Measurements from ENCODE around the gene MEOX1. TPM values are rescaled to one million over a fixed set of nuclear protein-coding genes. Genes with fewer than 3 reads are reported as not detected.

Gene MEOX1
- total RNA-seq, 4 donors from 2014 or later, result 0.54 to 3.3 (median 1.7) TPM

DNA sequence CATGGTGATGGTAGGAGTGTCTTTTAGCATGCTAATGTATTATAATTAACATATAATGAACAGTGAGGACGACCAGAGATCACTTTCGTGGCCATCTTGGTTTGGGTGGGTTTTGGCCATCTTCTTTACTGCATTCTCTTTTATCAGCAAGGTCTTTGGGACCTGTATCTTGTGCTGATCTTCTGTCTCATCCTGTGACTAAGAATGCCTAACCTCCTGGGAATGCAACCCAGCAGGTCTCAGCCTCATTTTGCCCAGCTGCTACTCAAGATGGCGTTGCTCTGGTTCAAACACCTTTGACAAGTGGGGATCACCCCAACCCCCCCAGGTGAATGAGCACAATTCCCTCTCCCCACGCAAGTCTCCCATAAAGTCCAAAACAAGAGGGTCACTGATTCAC, 66.3 kb downstream of the MEOX1 start:
- no peak for DNase-seq

GRCh38 chr17:43591779-43592562, 69.8 kb downstream of the MEOX1 start:
- TF ChIP-seq POLR2A (IDR thresholded peaks at IDR 0.05), result no peak
- TF ChIP-seq, protein P1, sequence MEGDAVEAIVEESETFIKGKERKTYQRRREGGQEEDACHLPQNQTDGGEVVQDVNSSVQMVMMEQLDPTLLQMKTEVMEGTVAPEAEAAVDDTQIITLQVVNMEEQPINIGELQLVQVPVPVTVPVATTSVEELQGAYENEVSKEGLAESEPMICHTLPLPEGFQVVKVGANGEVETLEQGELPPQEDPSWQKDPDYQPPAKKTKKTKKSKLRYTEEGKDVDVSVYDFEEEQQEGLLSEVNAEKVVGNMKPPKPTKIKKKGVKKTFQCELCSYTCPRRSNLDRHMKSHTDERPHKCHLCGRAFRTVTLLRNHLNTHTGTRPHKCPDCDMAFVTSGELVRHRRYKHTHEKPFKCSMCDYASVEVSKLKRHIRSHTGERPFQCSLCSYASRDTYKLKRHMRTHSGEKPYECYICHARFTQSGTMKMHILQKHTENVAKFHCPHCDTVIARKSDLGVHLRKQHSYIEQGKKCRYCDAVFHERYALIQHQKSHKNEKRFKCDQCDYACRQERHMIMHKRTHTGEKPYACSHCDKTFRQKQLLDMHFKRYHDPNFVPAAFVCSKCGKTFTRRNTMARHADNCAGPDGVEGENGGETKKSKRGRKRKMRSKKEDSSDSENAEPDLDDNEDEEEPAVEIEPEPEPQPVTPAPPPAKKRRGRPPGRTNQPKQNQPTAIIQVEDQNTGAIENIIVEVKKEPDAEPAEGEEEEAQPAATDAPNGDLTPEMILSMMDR (IDR thresholded peaks at IDR 0.05), result no peak
- DNase-seq, result peak in 2 of 3 donors; percentile 16 to 65
- no peaks in the 10 kb centered on the region for H3K9me3 ChIP-seq
- no peaks in the 10 kb centered on the region for H3K27me3 ChIP-seq
- peaks cover 0 to 23% (median 0%) of the 10 kb centered on the region in 4 donors for H3K4me1 ChIP-seq
- H3K27ac ChIP-seq, result peak overlapping the region; percentile 52 to 74 (median 62)
- no peak overlapping the region for H3K4me3 ChIP-seq
- no peaks in the 10 kb centered on the region for H3K36me3 ChIP-seq

More for the DNA sequence above, 66.3 kb downstream of the MEOX1 start:
- Histone ChIP-seq H3K9me3 (no peaks in the 10 kb centered on the region), H3K4me3 (no peak overlapping the region), H3K27ac (no peak overlapping the region), H3K36me3 (no peaks in the 10 kb centered on the region), H3K4me1 (peaks cover 0 to 14% (median 0%) of the 10 kb centered on the region in 4 donors), H3K27me3 (no peaks in the 10 kb centered on the region)
- no peak for TF ChIP-seq POLR2A (IDR thresholded peaks at IDR 0.05)
- TF ChIP-seq, protein P1 (IDR thresholded peaks at IDR 0.05), result no peak

DNA sequence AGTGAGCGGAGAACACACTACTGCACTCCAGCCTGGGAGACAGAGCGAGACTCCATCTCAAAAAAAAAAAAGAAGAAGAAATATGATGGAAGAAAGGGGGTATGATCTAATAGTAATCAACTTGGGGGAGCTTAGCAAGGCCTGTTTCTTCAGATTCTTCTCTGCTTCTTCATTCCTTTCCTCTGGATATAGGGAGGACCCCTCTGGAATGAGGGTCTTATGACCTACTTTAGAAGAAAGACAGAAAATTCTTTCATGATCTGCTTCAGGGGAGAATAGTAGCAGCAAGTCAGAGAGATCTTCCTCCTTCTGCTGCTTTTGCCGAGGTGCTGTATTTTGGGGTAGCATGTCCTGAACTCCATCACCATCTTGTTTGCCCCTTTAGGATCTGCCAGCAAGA, 70.7 kb downstream of the MEOX1 start:
- peaks cover 0 to 23% (median 0%) of the 10 kb centered on the region in 4 donors for H3K4me1 ChIP-seq
- no peaks in the 10 kb centered on the region for H3K36me3 ChIP-seq
- no peak for TF ChIP-seq POLR2A (IDR thresholded peaks at IDR 0.05)
- TF ChIP-seq, protein P1 (IDR thresholded peaks at IDR 0.05), result no peak
- peak overlapping the region; percentile 52 to 74 (median 62) for H3K27ac ChIP-seq
- no peak overlapping the region for H3K4me3 ChIP-seq
- no peaks in the 10 kb centered on the region for H3K27me3 ChIP-seq
- no peak for DNase-seq
- H3K9me3 ChIP-seq, result no peaks in the 10 kb centered on the region

Small RNA genes lying within 50 kb of the gene (small RNA-seq; reads per million reads assigned to genes)
- 0 reads per million in 2 donors for gene RF00017

Other genes with a start within 250 kb of the MEOX1 start
- gene DHX8, start 177.9 kb downstream of the MEOX1 start, total RNA-seq, result 10 to 100 TPM; 48.9 to 60.4 (median 54.0) TPM
- gene ETV4, start 115.6 kb downstream of the MEOX1 start, total RNA-seq, result 10 to 100 TPM in 2 of 4 donors, 1 to 10 TPM in 2; 3.0 to 20.2 (median 9.3) TPM
- not detected for gene SOST, start 96.9 kb upstream of the MEOX1 start, total RNA-seq
- 100 to 1,000 TPM in 1 of 4 donors, 10 to 100 TPM in 3; 37.1 to 120 (median 87.1) TPM for gene DUSP3, start 117.1 kb upstream of the MEOX1 start, total RNA-seq
- gene CFAP97D1, start 118.5 kb upstream of the MEOX1 start, total RNA-seq, result not detected
- gene MPP3, start 171.2 kb upstream of the MEOX1 start, total RNA-seq, result 10 to 100 TPM in 2 of 4 donors, 1 to 10 TPM in 2; 1.6 to 16.1 (median 10.5) TPM
- under 1 TPM in 1 of 4 donors, not detected in 3; 0.54 TPM for gene CD300LG, start 185.3 kb upstream of the MEOX1 start, total RNA-seq
- 1 to 10 TPM in 2 of 4 donors, under 1 TPM in 1, not detected in 1; 0.53 to 1.3 (median 1.2) TPM for gene MPP2, start 245.6 kb upstream of the MEOX1 start, total RNA-seq

Data from Peyer's patch (tissue), 4 donors.